WTC11 (cell line): ENCODE data around the gene RARRES2.

Experiments
- ARID4B ChIP-seq: sonication (generic); formaldehyde crosslinking; IDR thresholded peaks from 2 replicates; pipeline ENCODE4 v1.8.0; 2023; ENCODE audit warnings: missing genetic modification reagents, mild to moderate bottlenecking, borderline replicate concordance
- ATF1 ChIP-seq: sonication (generic); formaldehyde crosslinking; IDR thresholded peaks from 2 replicates; pipeline ENCODE4 v1.8.1; 2023; ENCODE audit warnings: mild to moderate bottlenecking, moderate library complexity, missing genetic modification reagents
- CREM ChIP-seq: sonication (generic); formaldehyde crosslinking; IDR thresholded peaks from 2 replicates; pipeline ENCODE4 v1.8.1; 2022; ENCODE audit warnings: mild to moderate bottlenecking, missing genetic modification reagents, moderate library complexity
- CTCF ChIP-seq: fragments of 200-600 bp; IDR thresholded peaks from 2 replicates; pipeline ENCODE4 v1.8.0; 2022; ENCODE audit warnings: antibody characterized with exemption
- MLX ChIP-seq: sonication (generic); formaldehyde crosslinking; IDR thresholded peaks from 2 replicates; pipeline ENCODE4 v1.8.1; 2023; ENCODE audit warnings: mild to moderate bottlenecking, missing genetic modification reagents, moderate library complexity
- PRRX2 ChIP-seq: fragments of 250-450 bp; sonication (Bioruptor Pico); IDR thresholded peaks from 2 replicates; pipeline ENCODE4 v1.8.0; 2021; ENCODE audit warnings: mild to moderate bottlenecking
- ZNF138 ChIP-seq: sonication (generic); formaldehyde crosslinking; conservative IDR thresholded peaks from 2 replicates; pipeline ENCODE4 v1.8.1; 2022; ENCODE audit warnings: mild to moderate bottlenecking, moderate library complexity, missing genetic modification reagents

GRCh38 chr7:150389532-150389816 lies 48.0 kb upstream of the RARRES2 start:
- TF ChIP-seq ATF1 (CRISPR knock-in tag) (no peak), CTCF (no peak), ZNF138 (CRISPR knock-in tag) (no peak), ARID4B (CRISPR knock-in tag) (no peak), PRRX2 (CRISPR knock-in tag) (no peak), MLX (no peak), CREM (no peak)
